NCI-H1105 treated with DMSO at 0.1 percent for 48 hours (cell line): ENCODE results near the gene INO80E.

Experiments
- DNase-seq: peaks from one replicate; lab custom pipeline; 2025; lab: John Stamatoyannopoulos, UW

INO80E gene

GRCh38 chr16:29975811-29976511 is 20.1 kb upstream of the INO80E start:
- DNase-seq: no peak

DNA sequence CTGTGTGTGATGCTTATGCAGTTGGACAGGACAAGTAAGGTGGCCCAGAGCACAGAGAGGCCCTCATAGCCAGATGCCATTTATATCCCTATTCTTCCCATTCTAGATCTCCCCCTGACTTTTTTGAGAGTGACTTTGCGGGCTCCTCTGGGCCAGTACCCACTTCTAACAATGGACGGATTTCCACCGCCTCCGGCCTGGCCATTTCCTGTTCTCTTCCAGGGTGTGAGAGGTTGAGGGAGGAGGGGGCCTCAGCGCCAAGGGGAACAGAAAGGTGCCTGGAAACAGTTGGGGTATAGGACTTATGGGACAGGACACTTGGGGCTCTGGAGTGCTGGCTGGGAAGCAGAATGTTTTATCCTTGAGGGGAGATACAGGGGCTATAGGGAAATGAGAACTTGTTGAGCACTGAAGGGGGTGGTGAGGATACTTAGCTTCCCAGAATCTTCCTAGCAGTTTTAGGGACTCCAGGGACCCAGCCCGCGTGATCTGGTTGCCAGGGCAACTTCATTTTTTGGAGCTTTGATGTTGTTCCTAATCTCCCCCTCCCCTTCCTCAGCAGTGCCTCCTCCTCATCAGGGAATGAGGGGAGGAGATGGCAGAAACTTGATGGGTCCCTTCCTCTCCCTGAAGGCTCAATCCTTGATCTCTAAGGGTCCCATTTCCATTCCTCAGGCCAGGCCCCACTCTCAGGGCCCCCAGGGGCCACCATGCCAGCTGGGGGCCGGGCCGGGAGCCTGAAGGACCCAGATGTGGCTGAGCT is 18.8 kb upstream of the INO80E start:
- no peak for DNase-seq

- DNase-seq: no peak
Measured at GRCh38 chr16:29978081-29978480, 18.0 kb upstream of the INO80E start.

DNA sequence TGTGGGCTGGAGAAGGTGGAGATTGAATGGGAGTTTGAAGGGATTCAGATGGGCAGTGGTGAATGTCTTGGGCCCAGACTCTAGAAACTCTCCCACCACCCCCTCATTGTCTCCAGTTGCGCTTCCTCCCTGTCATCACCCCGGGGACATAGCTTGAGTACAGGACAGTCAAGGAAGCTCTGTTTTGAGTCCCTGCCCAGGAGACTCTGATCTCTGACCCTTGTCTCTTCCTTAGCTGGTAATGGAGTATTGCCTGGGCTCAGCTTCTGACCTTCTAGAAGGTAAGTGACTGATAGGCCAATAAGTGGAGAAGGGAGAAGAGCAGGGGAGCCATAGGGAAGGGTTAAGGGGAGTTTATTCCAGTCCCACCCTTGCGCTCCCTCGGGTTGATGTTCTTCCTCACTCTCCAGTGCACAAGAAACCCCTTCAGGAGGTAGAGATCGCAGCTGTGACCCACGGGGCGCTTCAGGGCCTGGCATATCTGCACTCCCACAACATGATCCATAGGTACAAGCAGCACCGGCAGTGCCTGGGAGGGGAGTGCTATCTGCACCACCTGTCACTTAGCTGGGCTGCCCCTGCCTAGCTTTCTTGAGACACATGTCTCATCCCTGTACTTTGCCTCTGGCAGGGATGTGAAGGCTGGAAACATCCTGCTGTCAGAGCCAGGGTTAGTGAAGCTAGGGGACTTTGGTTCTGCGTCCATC is 17.3 kb upstream of the INO80E start:
- DNase-seq: no peak

- no peak for DNase-seq
Measured at GRCh38 chr16:29982560-29983419, 13.3 kb upstream of the INO80E start.

GRCh38 chr16:29983420-29984136 is 12.5 kb upstream of the INO80E start:
- no peak for DNase-seq

- no peak for DNase-seq
Measured at GRCh38 chr16:29984137-29984763, 11.8 kb upstream of the INO80E start.

DNA sequence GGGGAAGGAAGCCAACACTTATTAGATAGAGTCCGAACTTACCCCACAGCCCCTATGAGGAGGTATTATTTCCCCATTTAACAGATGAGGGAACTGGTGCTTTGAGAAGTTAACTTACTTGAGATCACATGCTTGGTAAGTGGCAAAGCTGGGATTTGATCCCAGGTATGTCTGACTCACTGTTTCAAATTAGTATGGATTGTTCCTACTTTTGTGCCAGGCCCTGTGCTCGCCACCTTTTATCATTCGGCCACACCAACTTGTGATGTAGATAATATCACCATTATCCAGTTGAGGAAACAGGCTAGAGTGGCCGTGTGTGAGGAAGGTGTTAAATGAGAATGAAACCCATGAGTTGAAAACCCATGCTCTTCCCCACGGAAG is 11.3 kb upstream of the INO80E start:
- no peak for DNase-seq

GRCh38 chr16:29985271-29985811 is 10.7 kb upstream of the INO80E start:
- DNase-seq: no peak

GRCh38 chr16:29986231-29986630 is 9.8 kb upstream of the INO80E start:
- no peak for DNase-seq

DNA sequence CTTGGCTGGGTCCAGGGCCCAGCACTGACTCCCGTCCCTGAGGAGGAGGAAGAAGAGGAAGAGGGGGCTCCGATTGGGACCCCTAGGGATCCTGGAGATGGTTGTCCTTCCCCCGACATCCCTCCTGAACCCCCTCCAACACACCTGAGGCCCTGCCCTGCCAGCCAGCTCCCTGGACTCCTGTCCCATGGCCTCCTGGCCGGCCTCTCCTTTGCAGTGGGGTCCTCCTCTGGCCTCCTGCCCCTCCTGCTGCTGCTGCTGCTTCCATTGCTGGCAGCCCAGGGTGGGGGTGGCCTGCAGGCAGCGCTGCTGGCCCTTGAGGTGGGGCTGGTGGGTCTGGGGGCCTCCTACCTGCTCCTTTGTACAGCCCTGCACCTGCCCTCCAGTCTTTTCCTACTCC is 9.1 kb upstream of the INO80E start:
- no peak for DNase-seq

- DNase-seq: no peak
Measured at GRCh38 chr16:29987371-29988085, 8.5 kb upstream of the INO80E start.

- no peak for DNase-seq
Measured at GRCh38 chr16:29988346-29989075, 7.5 kb upstream of the INO80E start.

- no peak for DNase-seq
Measured at GRCh38 chr16:29989111-29989858, 6.8 kb upstream of the INO80E start.

DNA sequence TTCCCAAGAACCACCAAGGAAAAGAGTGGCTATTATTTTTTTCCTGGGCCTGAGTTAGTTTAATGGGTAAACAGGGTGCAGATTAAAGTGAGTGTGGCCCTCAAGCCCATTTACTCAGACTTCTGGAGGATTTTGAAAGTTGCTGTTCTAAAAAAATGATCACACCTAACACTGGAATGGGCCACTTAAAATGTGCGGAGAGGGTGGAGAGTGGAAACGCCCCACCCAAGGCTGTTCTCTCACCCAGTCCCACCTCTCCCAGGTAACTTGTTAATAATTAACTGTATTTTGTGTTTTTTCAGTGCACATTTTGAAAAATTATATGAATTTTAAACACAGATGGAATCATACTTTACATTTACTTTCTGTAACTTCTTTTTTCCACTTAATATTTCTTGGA is 6.0 kb upstream of the INO80E start:
- no peak for DNase-seq

GRCh38 chr16:29990883-29991570 is 5.0 kb upstream of the INO80E start:
- DNase-seq: no peak

DNA sequence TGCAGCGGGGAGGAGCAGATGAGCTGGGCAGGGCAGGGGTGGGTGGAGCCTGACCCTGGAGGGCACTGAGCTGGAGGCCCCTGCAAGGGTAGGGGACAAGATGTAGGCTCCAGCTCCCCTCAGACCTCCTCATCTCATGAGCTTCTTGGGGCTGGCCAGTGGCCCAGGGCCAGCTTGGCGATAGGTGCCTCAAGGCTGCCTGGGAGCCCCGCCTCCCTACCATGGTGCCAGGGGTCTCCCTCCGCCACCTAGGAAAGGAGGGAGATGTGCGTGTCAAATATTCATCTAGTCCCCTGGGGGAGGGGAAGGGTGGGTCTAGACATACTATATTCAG is 4.5 kb upstream of the INO80E start:
- no peak for DNase-seq

- DNase-seq: no peak
Measured at GRCh38 chr16:29992344-29992967, 3.6 kb upstream of the INO80E start.
